Kidney (tissue), 14 donors: ENCODE measurements around the gene LLGL2. TPM values are rescaled to one million over a fixed set of nuclear protein-coding genes. Genes with fewer than 3 reads are reported as not detected.
A peak's percentile ranks its signal among the peaks of the same experiment; 100 is the strongest.

Source experiments
- DNase-seq, 5 donors: peaks; one replicate each; pipeline ENCODE4 v3.0.0-alpha.2; 2013 to 2020
- FAIRE-seq: peaks from 2 replicates; lab custom pipeline; 2012; peaks lifted over from hg19 to GRCh38; lab: Jason Lieb, UNC
- H3K27ac ChIP-seq, 2 donors: one replicate each; pipeline ENCODE4 v1.7.0; 2013; ENCODE audit warnings: low read depth in 2 of 2, low read length in 2 of 2, inconsistent platforms in 1 of 2
- H3K27me3 ChIP-seq: one replicate; pipeline ENCODE4 v1.7.1; 2013; ENCODE audit warnings: low read length, inconsistent platforms; ENCODE audit not compliant: control insufficient read depth, insufficient read depth
- H3K36me3 ChIP-seq, 3 donors: one replicate each; pipeline versions ENCODE4 v1.7.0 to v1.7.1; 2013; ENCODE audit warnings: low read length in 3 of 3, control low read depth in 1 of 3, inconsistent platforms in 1 of 3; ENCODE audit not compliant: insufficient read depth in 3 of 3, control insufficient read depth in 2 of 3
- H3K4me1 ChIP-seq, 3 donors: one replicate each; pipeline versions ENCODE4 v1.7.0 to v1.7.1; 2013; ENCODE audit warnings: low read length in 3 of 3, inconsistent platforms in 1 of 3, low read depth in 1 of 3; ENCODE audit not compliant: control insufficient read depth in 2 of 3, insufficient read depth in 2 of 3
- H3K4me3 ChIP-seq, 3 donors: one replicate each; pipeline versions ENCODE4 v1.7.0 to v1.8.1; 2013; ENCODE audit warnings: low read length in 3 of 3, control low read depth in 1 of 3, inconsistent platforms in 1 of 3
- H3K9ac ChIP-seq, 3 donors: one replicate each; pipeline versions ENCODE4 v1.7.0 to v1.7.1; 2013; ENCODE audit warnings: low read length in 3 of 3, control low read depth in 1 of 3, inconsistent platforms in 1 of 3
- H3K9me3 ChIP-seq, 3 donors: one replicate each; pipeline versions ENCODE4 v1.7.0 to v1.7.1; 2013; ENCODE audit warnings: low read length in 3 of 3, control low read depth in 1 of 3, inconsistent platforms in 1 of 3; ENCODE audit not compliant: control insufficient read depth in 2 of 3, insufficient read depth in 1 of 3
- intact Hi-C: fragments of 100-400 bp; cut with DNase I; formaldehyde crosslinking; loops from one replicate; pipeline ENCODE4 v1.11.1; 2022
- polyA plus RNA-seq: library from polyadenylated mRNA; stranded (reverse); fragments of 350-450 nt; fragmentation: Illumina TruSeq; extraction: RNeasy Lipid Tissue Mini Kit (QIAGEN cat#74804); gene quantifications from one replicate; pipeline ENCODE4 v1.2.3, GENCODE V29; 2014; ENCODE audit warnings: low read depth, low replicate concordance; ENCODE audit not compliant: insufficient read depth
- total RNA-seq: library from RNA; stranded (reverse); fragmentation: NEBNext Ultra II Directional; extraction: Animal tissue kit (Norgen Biotek cat#: 25700); gene quantifications from one replicate; pipeline ENCODE4 v1.2.1, GENCODE V29; 2021
- TF ChIP-seq, protein P1 (sequence below): IDR thresholded peaks from 3 replicates; pipeline ENCODE4 v1.5.1; 2012; ENCODE audit warnings: mild to moderate bottlenecking, moderate library complexity, borderline replicate concordance; ENCODE audit not compliant: insufficient read depth; ENCODE audit errors: extremely low read depth
- donor health status: control.
- donor health status: control.
- donor health status: control.
- donor health status: control.
- donor health status: control.
- donor health status: DM: yes; HTN: yes; CAD: no.
- donor health status: Normal renal cell carcinoma (clear cell type).

The LLGL2 gene
- total and polyA plus RNA-seq, 2 donors from 2014 or later: 181 to 262 TPM

DNA sequence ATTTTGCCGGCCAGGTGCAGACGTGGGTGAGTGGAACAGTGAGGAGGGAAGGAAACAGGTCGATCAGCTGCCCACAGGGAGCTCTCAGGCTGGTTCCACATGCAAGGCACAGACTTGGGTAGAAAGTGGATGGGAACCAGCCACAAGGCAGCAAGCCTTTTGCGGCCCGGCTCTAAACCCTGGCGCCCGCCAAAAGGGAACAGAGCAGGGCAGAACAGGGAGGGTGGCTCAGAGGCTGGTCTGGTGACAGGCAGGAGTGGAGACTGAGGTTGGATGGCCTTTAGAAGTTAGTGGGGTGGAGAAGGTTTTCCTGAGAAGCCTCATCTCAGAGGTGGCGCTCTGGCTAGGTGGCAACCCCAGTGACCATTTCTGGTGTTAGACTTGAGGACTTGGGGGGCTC, 10.4 kb downstream of the LLGL2 start:
- H3K9me3 ChIP-seq: no peaks in the 10 kb centered on the region
- H3K36me3 ChIP-seq: peaks cover 0 to 4% (median 0%) of the 10 kb centered on the region in 3 donors
- H3K27ac ChIP-seq: peak overlapping the region in 1 of 2 donors; percentile 22
- H3K4me3 ChIP-seq: no peak overlapping the region
- DNase-seq: no peak
- TF ChIP-seq, protein P1, sequence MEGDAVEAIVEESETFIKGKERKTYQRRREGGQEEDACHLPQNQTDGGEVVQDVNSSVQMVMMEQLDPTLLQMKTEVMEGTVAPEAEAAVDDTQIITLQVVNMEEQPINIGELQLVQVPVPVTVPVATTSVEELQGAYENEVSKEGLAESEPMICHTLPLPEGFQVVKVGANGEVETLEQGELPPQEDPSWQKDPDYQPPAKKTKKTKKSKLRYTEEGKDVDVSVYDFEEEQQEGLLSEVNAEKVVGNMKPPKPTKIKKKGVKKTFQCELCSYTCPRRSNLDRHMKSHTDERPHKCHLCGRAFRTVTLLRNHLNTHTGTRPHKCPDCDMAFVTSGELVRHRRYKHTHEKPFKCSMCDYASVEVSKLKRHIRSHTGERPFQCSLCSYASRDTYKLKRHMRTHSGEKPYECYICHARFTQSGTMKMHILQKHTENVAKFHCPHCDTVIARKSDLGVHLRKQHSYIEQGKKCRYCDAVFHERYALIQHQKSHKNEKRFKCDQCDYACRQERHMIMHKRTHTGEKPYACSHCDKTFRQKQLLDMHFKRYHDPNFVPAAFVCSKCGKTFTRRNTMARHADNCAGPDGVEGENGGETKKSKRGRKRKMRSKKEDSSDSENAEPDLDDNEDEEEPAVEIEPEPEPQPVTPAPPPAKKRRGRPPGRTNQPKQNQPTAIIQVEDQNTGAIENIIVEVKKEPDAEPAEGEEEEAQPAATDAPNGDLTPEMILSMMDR: no peak
- intact Hi-C loops: no loop called here
- H3K27me3 ChIP-seq: no peaks in the 10 kb centered on the region
- FAIRE-seq: no peak
- peaks cover 0 to 36% (median 22%) of the 10 kb centered on the region in 3 donors for H3K4me1 ChIP-seq
- peak overlapping the region in 1 of 3 donors; percentile 12 for H3K9ac ChIP-seq

DNA sequence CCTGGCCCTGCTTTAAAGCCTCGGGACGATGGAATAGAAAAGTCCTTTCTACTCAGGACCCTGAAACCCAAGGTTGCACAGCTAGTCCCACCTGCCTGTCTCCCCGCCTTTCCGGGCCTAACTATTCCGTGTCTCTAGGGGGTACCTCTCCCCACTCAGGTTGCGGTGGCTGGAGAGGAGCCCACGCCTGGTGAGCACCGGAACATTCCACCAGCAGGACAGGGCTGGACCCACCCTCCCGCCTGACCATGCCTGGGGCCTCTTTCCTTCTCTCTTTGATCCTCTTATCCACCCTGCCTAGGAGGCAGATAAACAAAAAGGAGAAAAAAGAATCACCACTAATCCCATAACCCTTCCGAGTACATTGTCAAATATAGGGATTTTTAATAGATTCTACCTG, 10.9 kb downstream of the LLGL2 start:
- intact Hi-C loops: no loop called here
- H3K27ac ChIP-seq: peak overlapping the region in 1 of 2 donors; percentile 22
- TF ChIP-seq, protein P1: no peak
- FAIRE-seq (no peak), DNase-seq (no peak)
- H3K27me3 ChIP-seq: no peaks in the 10 kb centered on the region
- no peaks in the 10 kb centered on the region for H3K9me3 ChIP-seq
- peaks cover 0 to 38% (median 27%) of the 10 kb centered on the region in 3 donors for H3K4me1 ChIP-seq
- no peak overlapping the region for H3K4me3 ChIP-seq
- H3K9ac ChIP-seq: peak overlapping the region in 1 of 3 donors; percentile 12
- peaks cover 0 to 4% (median 0%) of the 10 kb centered on the region in 3 donors for H3K36me3 ChIP-seq

DNA sequence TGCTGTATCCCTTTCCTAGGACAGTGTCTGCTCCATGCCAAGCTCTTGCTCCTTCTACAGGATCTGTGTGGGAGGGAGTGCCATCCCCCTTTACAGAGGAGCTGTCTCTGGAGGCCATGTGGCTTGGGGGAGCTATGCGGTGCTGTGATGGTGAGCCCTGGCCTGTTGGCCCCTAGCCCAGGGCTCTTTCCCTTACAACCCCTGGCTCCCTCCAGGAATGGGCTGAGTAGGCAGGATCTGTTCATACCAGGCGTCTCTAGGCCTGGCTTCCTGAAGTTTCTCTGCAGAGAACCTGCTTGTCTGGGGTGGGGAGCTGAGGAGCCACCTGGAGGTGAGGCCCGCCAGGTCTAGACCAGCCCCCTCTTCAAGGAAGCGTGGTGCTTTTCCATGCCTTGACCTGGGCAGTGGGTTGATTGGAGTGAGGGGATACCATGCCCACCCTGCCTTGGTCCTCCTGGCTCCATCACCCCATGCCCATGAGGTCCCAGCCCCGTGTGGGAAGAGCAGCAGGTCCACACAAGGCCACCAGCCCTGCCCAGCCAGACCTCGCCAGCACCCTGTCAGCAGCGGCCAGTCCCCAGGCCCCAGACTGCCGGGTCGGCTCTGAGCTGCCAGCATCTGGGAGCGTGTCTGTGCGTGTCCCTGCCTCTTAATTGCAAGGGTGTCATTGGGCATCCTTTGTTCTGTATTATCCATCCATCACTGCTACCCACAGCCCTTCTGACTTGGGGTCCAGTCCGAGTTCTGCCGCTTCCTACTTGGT, 14.7 kb downstream of the LLGL2 start:
- H3K4me3 ChIP-seq: no peak overlapping the region
- no peaks in the 10 kb centered on the region for H3K27me3 ChIP-seq
- peak overlapping the region; percentile 59 to 97 for H3K27ac ChIP-seq
- intact Hi-C loops: no loop called here
- H3K4me1 ChIP-seq: peaks cover 0 to 58% (median 55%) of the 10 kb centered on the region in 3 donors
- no peaks in the 10 kb centered on the region for H3K9me3 ChIP-seq
- H3K9ac ChIP-seq: peak overlapping the region in 1 of 3 donors; percentile 61
- DNase-seq (peak in 1 of 5 donors; percentile 31), FAIRE-seq (no peak)
- TF ChIP-seq, protein P1: no peak
- peaks cover 0 to 4% (median 0%) of the 10 kb centered on the region in 3 donors for H3K36me3 ChIP-seq
